Glutamatergic neuron (in vitro differentiated cells): ENCODE data around the gene SHFL. TPM values are rescaled to one million over a fixed set of nuclear protein-coding genes. Genes with fewer than 3 reads are reported as not detected.

Source experiments
- DNase-seq: peaks from one replicate; pipeline ENCODE4 v3.0.0; 2022
- H3K27ac Mint-ChIP-seq: one replicate; pipeline ENCODE4 v1.8.0; 2020; ENCODE audit warnings: mild to moderate bottlenecking, mixed read lengths, inconsistent platforms; ENCODE audit not compliant: unreplicated experiment
- H3K27me3 Mint-ChIP-seq: one replicate; pipeline ENCODE4 v1.8.0; 2020; ENCODE audit warnings: mild to moderate bottlenecking, moderate library complexity, mixed read lengths, inconsistent platforms; ENCODE audit not compliant: unreplicated experiment
- H3K36me3 Mint-ChIP-seq: one replicate; pipeline ENCODE4 v1.8.0; 2020; ENCODE audit warnings: mild to moderate bottlenecking, mixed read lengths, inconsistent platforms; ENCODE audit not compliant: unreplicated experiment
- H3K4me1 Mint-ChIP-seq: one replicate; pipeline ENCODE4 v1.8.0; 2020; ENCODE audit warnings: mild to moderate bottlenecking, low read depth, mixed read lengths, inconsistent platforms; ENCODE audit not compliant: unreplicated experiment
- H3K4me3 Mint-ChIP-seq: one replicate; pipeline ENCODE4 v1.8.0; 2020; ENCODE audit warnings: mild to moderate bottlenecking, mixed read lengths, inconsistent platforms; ENCODE audit not compliant: unreplicated experiment
- H3K9me3 Mint-ChIP-seq: one replicate; pipeline ENCODE4 v1.8.0; 2020; ENCODE audit warnings: mild to moderate bottlenecking, moderate library complexity, mixed read lengths, inconsistent platforms; ENCODE audit not compliant: unreplicated experiment
- CTCF ChIP-seq: fragments of 200-600 bp; sonication (generic); IDR thresholded peaks from one replicate; pipeline ENCODE4 v1.5.0; 2021; ENCODE audit not compliant: partially characterized antibody, unreplicated experiment
- total RNA-seq: library from RNA; stranded (reverse); fragmentation: NEBNext Ultra II Directional; extraction: Animal tissue kit (Norgen Biotek cat#: 25700); gene quantifications from one replicate; pipeline ENCODE4 v1.2.1, GENCODE V29; 2021; ENCODE audit not compliant: unreplicated experiment

The SHFL gene
- total RNA-seq, 1 donor from 2014 or later = 0.20 TPM

DNA sequence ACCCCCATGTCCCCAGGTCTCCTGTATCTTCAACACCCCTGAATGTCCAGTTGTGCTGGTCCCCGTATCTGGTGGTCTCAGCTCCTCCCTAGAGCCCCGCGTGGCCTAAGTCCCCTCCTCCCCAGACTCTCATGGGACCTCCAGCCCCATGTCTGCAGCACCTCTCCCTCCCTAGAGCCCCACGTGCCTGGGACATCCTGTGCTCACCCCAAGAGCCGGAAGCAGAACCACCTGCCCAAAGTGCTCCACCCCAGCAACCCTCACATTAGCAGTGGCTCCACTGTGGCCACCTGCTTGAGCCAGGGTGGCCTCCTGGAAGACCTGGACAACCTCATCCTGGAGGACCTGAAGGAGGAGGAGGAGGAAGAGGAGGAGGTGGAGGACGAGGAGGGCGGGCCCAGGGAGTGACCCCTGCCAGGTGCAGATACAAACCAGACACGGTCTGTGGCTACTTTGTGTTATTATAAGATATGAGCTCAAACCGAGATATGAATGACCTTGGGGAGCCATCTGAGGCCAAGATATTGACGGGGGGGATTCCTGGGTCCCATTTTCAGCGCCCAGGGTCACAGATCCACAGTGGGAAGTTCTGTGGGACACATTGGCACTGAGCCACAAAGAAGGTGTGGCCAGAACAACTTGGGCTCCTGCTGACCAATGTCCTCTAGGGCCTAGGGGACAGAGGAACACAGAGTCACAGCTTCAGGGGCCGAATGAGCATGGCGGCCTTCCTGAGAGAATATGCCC is 6.0 kb downstream of the SHFL start:
- H3K27me3 Mint-ChIP-seq = peaks cover 7% of the 10 kb centered on the region
- H3K4me1 Mint-ChIP-seq = no peaks in the 10 kb centered on the region
- no peak overlapping the region for H3K27ac Mint-ChIP-seq
- no peak overlapping the region for H3K4me3 Mint-ChIP-seq
- H3K36me3 Mint-ChIP-seq = no peaks in the 10 kb centered on the region
- no peak for DNase-seq
- H3K9me3 Mint-ChIP-seq = peaks cover 12% of the 10 kb centered on the region
- TF ChIP-seq CTCF = no peak

GRCh38 chr19:10092648-10093294 is 6.7 kb downstream of the SHFL start:
- no peak overlapping the region for H3K4me3 Mint-ChIP-seq
- no peaks in the 10 kb centered on the region for H3K4me1 Mint-ChIP-seq
- H3K9me3 Mint-ChIP-seq = peaks cover 12% of the 10 kb centered on the region
- peaks cover 3% of the 10 kb centered on the region for H3K27me3 Mint-ChIP-seq
- TF ChIP-seq CTCF = no peak
- H3K36me3 Mint-ChIP-seq = no peaks in the 10 kb centered on the region
- no peak for DNase-seq
- no peak overlapping the region for H3K27ac Mint-ChIP-seq

GRCh38 chr19:10093295-10094186 is 7.4 kb downstream of the SHFL start:
- no peak overlapping the region for H3K27ac Mint-ChIP-seq
- H3K9me3 Mint-ChIP-seq = peaks cover 12% of the 10 kb centered on the region
- TF ChIP-seq CTCF = no peak
- H3K36me3 Mint-ChIP-seq = no peaks in the 10 kb centered on the region
- no peaks in the 10 kb centered on the region for H3K4me1 Mint-ChIP-seq
- H3K27me3 Mint-ChIP-seq = peaks cover 3% of the 10 kb centered on the region
- DNase-seq = no peak
- no peak overlapping the region for H3K4me3 Mint-ChIP-seq

- no peak for TF ChIP-seq CTCF
- peaks cover 3% of the 10 kb centered on the region for H3K4me1 Mint-ChIP-seq
Measured at GRCh38 chr19:10095622-10095947, 9.5 kb downstream of the SHFL start.

More at GRCh38 chr19:10095622-10095947, 9.5 kb downstream of the SHFL start:
- no peak overlapping the region for H3K27ac Mint-ChIP-seq
- H3K9me3 Mint-ChIP-seq = peaks cover 17% of the 10 kb centered on the region
- peaks cover 12% of the 10 kb centered on the region for H3K27me3 Mint-ChIP-seq
- H3K4me3 Mint-ChIP-seq = peak overlapping the region; percentile 71
- no peak for DNase-seq
- H3K36me3 Mint-ChIP-seq = no peaks in the 10 kb centered on the region
